GM19239 (cell line): ENCODE results near the gene HES2.
"Not testable (repeated sequence)": the region's sequence is repeated elsewhere in the genome, so short reads cannot be mapped to it uniquely, and the experiment has no call there.

Experiments used
- DNase-seq: peaks from one replicate; pipeline ENCODE4 v3.0.0; 2011; ENCODE audit warnings: low spot score; ENCODE audit not compliant: insufficient read length
- FAIRE-seq: peaks from 2 replicates; lab custom pipeline; 2011; peaks lifted over from hg19 to GRCh38; lab: Jason Lieb, UNC

Gene HES2

GRCh38 chr1:6393400-6394187 is 26.1 kb downstream of the HES2 start, which contains the start of gene ACOT7:
TSS of gene ACOT7 (minus strand) at chr1:6393767. CDS start at chr1:6393399, 368 bp downstream.
- peak; percentile 49 for FAIRE-seq
- DNase-seq: peak; percentile 94

- no peak for FAIRE-seq
Observed at GRCh38 chr1:6392809-6393399, 26.8 kb downstream of the HES2 start.

GRCh38 chr1:6391951-6392808 is 27.5 kb downstream of the HES2 start:
- DNase-seq: no peak
- FAIRE-seq: no peak

More at GRCh38 chr1:6392809-6393399, 26.8 kb downstream of the HES2 start:
- peak; percentile 28 for DNase-seq

- FAIRE-seq (no peak), DNase-seq (no peak)
Observed at GRCh38 chr1:6389971-6390370, 29.7 kb downstream of the HES2 start.

GRCh38 chr1:6386371-6386949 is 33.3 kb downstream of the HES2 start:
- DNase-seq (no peak), FAIRE-seq (no peak)

GRCh38 chr1:6385488-6386191 is 34.1 kb downstream of the HES2 start:
- DNase-seq (no peak), FAIRE-seq (no peak)

- DNase-seq: no peak
- no peak for FAIRE-seq
Observed at GRCh38 chr1:6384962-6385361, 34.8 kb downstream of the HES2 start.

GRCh38 chr1:6384135-6384534 is 35.6 kb downstream of the HES2 start:
- DNase-seq: no peak
- no peak for FAIRE-seq

GRCh38 chr1:6380037-6380436 is 39.7 kb downstream of the HES2 start:
- DNase-seq: no peak
- no peak for FAIRE-seq

GRCh38 chr1:6378096-6378746 is 41.5 kb downstream of the HES2 start:
- no peak for FAIRE-seq
- DNase-seq: no peak

GRCh38 chr1:6373961-6374720 is 45.6 kb downstream of the HES2 start:
- FAIRE-seq (no peak), DNase-seq (no peak)

- not testable (repeated sequence) for DNase-seq, FAIRE-seq
Observed at GRCh38 chr1:6372236-6372635, 47.5 kb downstream of the HES2 start.

GRCh38 chr1:6370006-6370405 is 49.7 kb downstream of the HES2 start:
- FAIRE-seq (no peak), DNase-seq (no peak)

GRCh38 chr1:6367381-6368012 is 52.2 kb downstream of the HES2 start:
- no peak for DNase-seq
- FAIRE-seq: no peak

GRCh38 chr1:6365047-6365446 is 54.7 kb downstream of the HES2 start:
- FAIRE-seq (no peak), DNase-seq (no peak)

GRCh38 chr1:6363085-6363884 is 56.4 kb downstream of the HES2 start:
- FAIRE-seq, DNase-seq: not testable (repeated sequence)
